Effector memory CD8-positive, alpha-beta T cell (primary cell): ENCODE data around the gene ADGRG3.
A peak's percentile ranks its signal among the peaks of the same experiment; 100 is the strongest.

Source experiments
- ATAC-seq: fragments of 150-1000 bp; cut with Tn5 transposase; replicated peaks from 2 replicates; pipeline ENCODE4 v1.10.0; 2021; ENCODE audit warnings: mild to moderate bottlenecking, moderate library complexity
- DNase-seq, 3 experiments: peaks; one replicate each; pipeline ENCODE4 v3.0.0; 2021
- H3K27ac Mint-ChIP-seq, 2 donors: one replicate each; pipeline ENCODE4 v1.8.0; 2022; ENCODE audit warnings: mild to moderate bottlenecking in 2 of 2, mixed read lengths in 2 of 2, moderate library complexity in 2 of 2
- H3K27me3 Mint-ChIP-seq, 2 donors: one replicate each; pipeline ENCODE4 v1.8.0; 2022; ENCODE audit warnings: mixed read lengths in 2 of 2
- H3K36me3 Mint-ChIP-seq: one replicate; pipeline ENCODE4 v1.8.0; 2022; ENCODE audit warnings: mild to moderate bottlenecking, moderate library complexity, mixed read lengths; ENCODE audit not compliant: insufficient read depth
- H3K4me1 Mint-ChIP-seq, 2 donors: one replicate each; pipeline ENCODE4 v1.8.0; 2022; ENCODE audit warnings: low read depth in 2 of 2, mixed read lengths in 2 of 2
- H3K4me3 Mint-ChIP-seq, 2 donors: one replicate each; pipeline ENCODE4 v1.8.0; 2022; ENCODE audit warnings: mild to moderate bottlenecking in 2 of 2, mixed read lengths in 2 of 2, moderate library complexity in 2 of 2
- H3K9me3 Mint-ChIP-seq, 2 donors: one replicate each; pipeline ENCODE4 v1.8.0; 2022; ENCODE audit warnings: mixed read lengths in 2 of 2

Gene ADGRG3

GRCh38 chr16:57689762-57690558, 21.9 kb downstream of the ADGRG3 start:
- DNase-seq (peak; percentile 23 to 48 (median 45)), ATAC-seq (peak; percentile 91)
- H3K4me1 Mint-ChIP-seq: peaks cover 17 to 22% of the 10 kb centered on the region in 2 donors
- H3K27ac Mint-ChIP-seq: peak overlapping the region; percentile 86 to 88
- H3K4me3 Mint-ChIP-seq: peak overlapping the region; percentile 30 to 37
- peaks cover 6% of the 10 kb centered on the region for H3K36me3 Mint-ChIP-seq
- peaks cover 6 to 13% of the 10 kb centered on the region in 2 donors for H3K27me3 Mint-ChIP-seq
- no peaks in the 10 kb centered on the region for H3K9me3 Mint-ChIP-seq

- ATAC-seq (no peak), DNase-seq (no peak)
- Mint-ChIP-seq H3K4me3 (no peak overlapping the region), H3K27me3 (peaks cover 6 to 13% of the 10 kb centered on the region in 2 donors), H3K27ac (peak overlapping the region in 1 of 2 donors; percentile 88), H3K9me3 (no peaks in the 10 kb centered on the region), H3K36me3 (peaks cover 6% of the 10 kb centered on the region), H3K4me1 (peaks cover 21% of the 10 kb centered on the region in 2 donors)
These were observed 22.8 kb downstream of the ADGRG3 start for GRCh38 chr16:57690782-57691471.

GRCh38 chr16:57692636-57693035, 24.5 kb downstream of the ADGRG3 start:
- H3K36me3 Mint-ChIP-seq: peaks cover 6% of the 10 kb centered on the region
- ATAC-seq (no peak), DNase-seq (no peak)
- peaks cover 21% of the 10 kb centered on the region in 2 donors for H3K4me1 Mint-ChIP-seq
- H3K27me3 Mint-ChIP-seq: peaks cover 6 to 13% of the 10 kb centered on the region in 2 donors
- H3K4me3 Mint-ChIP-seq: no peak overlapping the region
- no peaks in the 10 kb centered on the region for H3K9me3 Mint-ChIP-seq
- H3K27ac Mint-ChIP-seq: peak overlapping the region in 1 of 2 donors; percentile 18

GRCh38 chr16:57693550-57693949, 25.4 kb downstream of the ADGRG3 start:
- peaks cover 6 to 13% of the 10 kb centered on the region in 2 donors for H3K27me3 Mint-ChIP-seq
- peak overlapping the region in 1 of 2 donors; percentile 36 for H3K27ac Mint-ChIP-seq
- no peaks in the 10 kb centered on the region for H3K9me3 Mint-ChIP-seq
- H3K36me3 Mint-ChIP-seq: peaks cover 6% of the 10 kb centered on the region
- no peak overlapping the region for H3K4me3 Mint-ChIP-seq
- H3K4me1 Mint-ChIP-seq: peaks cover 14 to 21% of the 10 kb centered on the region in 2 donors
- ATAC-seq (no peak), DNase-seq (no peak)

GRCh38 chr16:57694231-57694724, 26.2 kb downstream of the ADGRG3 start:
- Mint-ChIP-seq H3K36me3 (peaks cover 6% of the 10 kb centered on the region), H3K4me3 (no peak overlapping the region), H3K27me3 (peaks cover 6 to 13% of the 10 kb centered on the region in 2 donors), H3K4me1 (peaks cover 9 to 19% of the 10 kb centered on the region in 2 donors), H3K27ac (peak overlapping the region in 1 of 2 donors; percentile 32), H3K9me3 (no peaks in the 10 kb centered on the region)
- ATAC-seq (no peak), DNase-seq (no peak)

- DNase-seq (no peak), ATAC-seq (no peak)
- Mint-ChIP-seq H3K9me3 (no peaks in the 10 kb centered on the region), H3K4me3 (peak within 1 kb of the TSS in 1 of 2 donors; percentile 5), H3K27me3 (peaks cover 6 to 13% of the 10 kb centered on the region in 2 donors), H3K36me3 (peaks cover 6% of the 10 kb centered on the region), H3K27ac (peak within 1 kb of the TSS; percentile 32 to 36), H3K4me1 (peaks cover 3 to 12% of the 10 kb centered on the region in 2 donors)
These were observed 26.9 kb downstream of the ADGRG3 start, which contains the start of gene DRC7 for GRCh38 chr16:57694725-57695679. Gene DRC7 (plus strand): TSS chr16:57694806. CDS start chr16:57697950, 3,144 bp downstream.

- H3K27ac Mint-ChIP-seq: no peak overlapping the region
These were observed 27.6 kb downstream of the ADGRG3 start for GRCh38 chr16:57695680-57696069.

GRCh38 chr16:57696240-57696639, 28.1 kb downstream of the ADGRG3 start:
- peaks cover 5 to 7% of the 10 kb centered on the region in 2 donors for H3K4me1 Mint-ChIP-seq
- peaks cover 0 to 13% of the 10 kb centered on the region in 2 donors for H3K27me3 Mint-ChIP-seq
- no peaks in the 10 kb centered on the region for H3K9me3 Mint-ChIP-seq
- no peak for ATAC-seq
- peaks cover 6% of the 10 kb centered on the region for H3K36me3 Mint-ChIP-seq
- no peak overlapping the region for H3K4me3 Mint-ChIP-seq
- no peak for DNase-seq
- H3K27ac Mint-ChIP-seq: no peak overlapping the region

More at GRCh38 chr16:57695680-57696069, 27.6 kb downstream of the ADGRG3 start:
- no peak for DNase-seq
- Mint-ChIP-seq H3K9me3 (no peaks in the 10 kb centered on the region), H3K36me3 (peaks cover 6% of the 10 kb centered on the region), H3K4me1 (peaks cover 5 to 10% of the 10 kb centered on the region in 2 donors), H3K27me3 (peaks cover 4 to 13% of the 10 kb centered on the region in 2 donors), H3K4me3 (no peak overlapping the region)
- no peak for ATAC-seq

- Mint-ChIP-seq H3K27me3 (peaks cover 0 to 7% of the 10 kb centered on the region in 2 donors), H3K27ac (no peak overlapping the region), H3K9me3 (no peaks in the 10 kb centered on the region), H3K4me3 (no peak overlapping the region), H3K36me3 (peaks cover 4% of the 10 kb centered on the region), H3K4me1 (peaks cover 5 to 7% of the 10 kb centered on the region in 2 donors)
- DNase-seq: no peak
- no peak for ATAC-seq
These were observed 29.9 kb downstream of the ADGRG3 start for GRCh38 chr16:57697896-57698537.

GRCh38 chr16:57698812-57699405, 30.8 kb downstream of the ADGRG3 start:
- Mint-ChIP-seq H3K36me3 (peaks cover 4% of the 10 kb centered on the region), H3K27me3 (peaks cover 0 to under 1% of the 10 kb centered on the region in 2 donors), H3K4me3 (no peak overlapping the region), H3K9me3 (no peaks in the 10 kb centered on the region), H3K27ac (no peak overlapping the region), H3K4me1 (peaks cover 5 to 7% of the 10 kb centered on the region in 2 donors)
- no peak for ATAC-seq
- DNase-seq: no peak

- H3K36me3 Mint-ChIP-seq: peaks cover 4% of the 10 kb centered on the region
- no peaks in the 10 kb centered on the region for H3K27me3 Mint-ChIP-seq
- ATAC-seq (no peak), DNase-seq (no peak)
- peaks cover 5 to 7% of the 10 kb centered on the region in 2 donors for H3K4me1 Mint-ChIP-seq
- H3K4me3 Mint-ChIP-seq: no peak overlapping the region
- no peaks in the 10 kb centered on the region for H3K9me3 Mint-ChIP-seq
- H3K27ac Mint-ChIP-seq: no peak overlapping the region
These were observed 31.4 kb downstream of the ADGRG3 start for GRCh38 chr16:57699481-57699880.

- Mint-ChIP-seq H3K27ac (peak overlapping the region in 1 of 2 donors; percentile 33), H3K4me1 (peaks cover 2 to 4% of the 10 kb centered on the region in 2 donors), H3K9me3 (no peaks in the 10 kb centered on the region), H3K36me3 (peaks cover 4% of the 10 kb centered on the region), H3K4me3 (no peak overlapping the region), H3K27me3 (no peaks in the 10 kb centered on the region)
- ATAC-seq (no peak), DNase-seq (no peak)
These were observed 31.8 kb downstream of the ADGRG3 start for GRCh38 chr16:57699899-57700298.
